ENCODE results near the gene HSF4. TPM values are rescaled to one million over a fixed set of nuclear protein-coding genes. Genes with fewer than 3 reads are reported as not detected.

HSF4 gene, protein sequence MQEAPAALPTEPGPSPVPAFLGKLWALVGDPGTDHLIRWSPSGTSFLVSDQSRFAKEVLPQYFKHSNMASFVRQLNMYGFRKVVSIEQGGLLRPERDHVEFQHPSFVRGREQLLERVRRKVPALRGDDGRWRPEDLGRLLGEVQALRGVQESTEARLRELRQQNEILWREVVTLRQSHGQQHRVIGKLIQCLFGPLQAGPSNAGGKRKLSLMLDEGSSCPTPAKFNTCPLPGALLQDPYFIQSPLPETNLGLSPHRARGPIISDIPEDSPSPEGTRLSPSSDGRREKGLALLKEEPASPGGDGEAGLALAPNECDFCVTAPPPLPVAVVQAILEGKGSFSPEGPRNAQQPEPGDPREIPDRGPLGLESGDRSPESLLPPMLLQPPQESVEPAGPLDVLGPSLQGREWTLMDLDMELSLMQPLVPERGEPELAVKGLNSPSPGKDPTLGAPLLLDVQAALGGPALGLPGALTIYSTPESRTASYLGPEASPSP
- total RNA-seq (100 to 1,000 TPM in 1 of 5 experiments, 10 to 100 TPM in 2, 1 to 10 TPM in 2; 9.9 to 150 (median 15.5) TPM), polyA plus RNA-seq (not detected), total RNA-seq (1.1 reads per million)

DNA sequence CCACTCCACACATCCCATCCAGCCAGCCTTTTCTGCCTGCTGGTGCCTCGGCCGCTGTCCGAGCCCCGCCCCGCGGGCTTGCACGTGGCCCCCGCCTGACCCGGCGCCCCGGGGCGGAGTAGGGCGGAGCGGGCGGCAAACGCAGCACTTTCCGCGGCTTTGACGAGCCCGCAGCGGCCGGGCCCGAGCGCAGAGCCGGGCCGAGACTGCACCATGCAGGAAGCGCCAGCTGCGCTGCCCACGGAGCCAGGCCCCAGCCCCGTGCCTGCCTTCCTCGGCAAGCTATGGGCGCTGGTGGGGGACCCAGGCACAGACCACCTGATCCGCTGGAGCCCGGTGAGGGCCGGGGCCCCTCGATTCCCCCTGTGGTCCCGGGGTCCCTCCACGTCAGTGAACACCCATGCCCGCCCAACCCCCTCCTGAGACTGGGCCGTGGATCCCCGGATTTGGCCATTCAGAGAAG is at the start of gene HSF4:
Gene HSF4 (plus strand): TSS at position 147 of the 463 bp plus-strand sequence. CDS start 67 bp downstream, at position 214.
- H3K27ac ChIP-seq (ENCODE audit: low read depth, low read length) = no peak within 1 kb of the TSS
- Mint-ChIP-seq H3K27me3 (peaks cover 23 to 45% (median 40%) of the 10 kb centered on the region in 5 donors), H3K4me1 (peaks cover 7 to 54% (median 20%) of the 10 kb centered on the region in 7 donors), H3K27ac (peak within 1 kb of the TSS in 1 of 9 donors; percentile 69), H3K4me3 (peak within 1 kb of the TSS; percentile 27 to 82 (median 66)), H3K9me3 (no peaks in the 10 kb centered on the region), H3K36me3 (peaks cover 0 to 33% (median 0%) of the 10 kb centered on the region in 5 donors)
- no peak for ATAC-seq
- peak within 1 kb of the TSS; percentile 51 for H3K4me3 ChIP-seq (ENCODE audit: low read length)
- H3K27me3 ChIP-seq (ENCODE audit: control insufficient read depth in 2 of 2, insufficient read depth in 2 of 2, low read length in 2 of 2) = peaks cover 12 to 41% of the 10 kb centered on the region in 2 donors
- POLR2A ChIA-PET = interaction anchor here (0.9 to 1.8 kb wide), 2 partner anchors 11 to 55 kb away, joined by 3 to 5 read pairs; partner anchors contain the start of gene PHAF1
- no peaks in the 10 kb centered on the region for H3K9me3 ChIP-seq (ENCODE audit: control insufficient read depth in 2 of 3, low read length in 3 of 3)
- peaks cover 19 to 49% of the 10 kb centered on the region in 2 donors for H3K4me1 ChIP-seq (ENCODE audit: control insufficient read depth in 2 of 2, insufficient read depth in 2 of 2, low read length in 2 of 2)
- CTCF ChIA-PET = no interaction called here
- no peaks in the 10 kb centered on the region for H3K36me3 ChIP-seq (ENCODE audit: control insufficient read depth in 2 of 3, insufficient read depth in 3 of 3, low read length in 3 of 3)
- intact Hi-C loops (cut with micrococcal nuclease) = no loop called here
- DNase-seq = no peak

DNA sequence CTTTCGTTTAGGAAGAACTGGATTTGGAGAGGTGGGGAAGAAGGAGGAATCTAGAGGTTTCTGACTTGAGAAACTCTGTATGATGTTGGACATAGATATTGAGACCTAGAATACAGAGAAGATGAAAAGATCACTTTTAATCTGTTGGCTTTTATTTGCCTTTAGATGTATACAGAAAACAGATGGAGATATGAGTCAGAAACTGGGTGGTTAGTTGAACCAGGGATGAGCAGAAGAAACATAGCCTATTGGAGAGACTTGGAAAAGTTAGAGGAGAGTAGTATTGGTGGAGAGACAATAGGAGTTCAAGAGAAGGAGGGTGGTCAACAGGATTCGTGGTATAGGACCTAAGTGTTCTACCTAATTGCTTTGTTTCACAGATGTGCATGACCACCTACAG is 49.8 kb upstream of the HSF4 start:
- Histone ChIP-seq H3K9me3 (ENCODE audit: control insufficient read depth in 2 of 3, low read length in 3 of 3) (no peaks in the 10 kb centered on the region), H3K27me3 (ENCODE audit: control insufficient read depth in 2 of 2, insufficient read depth in 2 of 2, low read length in 2 of 2) (no peaks in the 10 kb centered on the region), H3K27ac (ENCODE audit: low read depth, low read length) (no peak overlapping the region), H3K36me3 (ENCODE audit: control insufficient read depth in 2 of 3, insufficient read depth in 3 of 3, low read length in 3 of 3) (peaks cover 0 to 13% (median under 1%) of the 10 kb centered on the region in 3 experiments), H3K4me1 (ENCODE audit: control insufficient read depth in 2 of 2, insufficient read depth in 2 of 2, low read length in 2 of 2) (peaks cover 5% of the 10 kb centered on the region in 2 donors), H3K4me3 (ENCODE audit: low read length) (no peak overlapping the region)
- H3K36me3 Mint-ChIP-seq = peaks cover 0 to 6% (median 0%) of the 10 kb centered on the region in 5 donors
- POLR2A ChIA-PET = no interaction called here
- intact Hi-C loops (cut with micrococcal nuclease) = no loop called here
- H3K27ac Mint-ChIP-seq = peak overlapping the region in 2 of 9 donors; percentile 25 to 66
- H3K27me3 Mint-ChIP-seq = no peaks in the 10 kb centered on the region
- DNase-seq (no peak), ATAC-seq (no peak)
- CTCF ChIA-PET = interaction anchor here (0.7 kb wide), 1 partner anchor 94 kb away, joined by 3 read pairs; no protein-coding TSS in a partner anchor
- peaks cover 36 to 58% (median 42%) of the 10 kb centered on the region in 7 donors for H3K4me1 Mint-ChIP-seq
- H3K4me3 Mint-ChIP-seq = no peak overlapping the region
- H3K9me3 Mint-ChIP-seq = peaks cover 0 to under 1% (median 0%) of the 10 kb centered on the region in 11 donors

DNA sequence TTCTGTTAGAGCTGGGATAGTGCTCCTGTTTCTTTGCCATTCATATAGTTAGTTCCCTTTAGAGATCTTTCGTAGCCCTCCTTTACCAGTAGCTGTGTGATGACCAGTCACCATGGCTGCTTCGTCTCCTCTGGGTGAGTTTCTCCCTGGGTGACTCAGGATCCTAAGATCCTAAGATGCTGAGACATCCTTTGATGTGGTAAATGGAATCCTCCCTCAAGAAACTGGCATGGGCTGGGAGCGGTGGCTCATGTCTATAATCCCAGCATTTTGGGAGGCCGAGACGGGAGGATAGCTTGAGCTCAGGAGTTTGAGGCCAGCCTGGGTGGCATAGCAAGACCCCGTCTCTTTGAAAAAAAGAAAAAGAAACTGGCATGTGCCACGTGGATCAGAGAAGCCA is 48.9 kb upstream of the HSF4 start:
- H3K4me1 Mint-ChIP-seq = peaks cover 33 to 51% (median 41%) of the 10 kb centered on the region in 7 donors

DNA sequence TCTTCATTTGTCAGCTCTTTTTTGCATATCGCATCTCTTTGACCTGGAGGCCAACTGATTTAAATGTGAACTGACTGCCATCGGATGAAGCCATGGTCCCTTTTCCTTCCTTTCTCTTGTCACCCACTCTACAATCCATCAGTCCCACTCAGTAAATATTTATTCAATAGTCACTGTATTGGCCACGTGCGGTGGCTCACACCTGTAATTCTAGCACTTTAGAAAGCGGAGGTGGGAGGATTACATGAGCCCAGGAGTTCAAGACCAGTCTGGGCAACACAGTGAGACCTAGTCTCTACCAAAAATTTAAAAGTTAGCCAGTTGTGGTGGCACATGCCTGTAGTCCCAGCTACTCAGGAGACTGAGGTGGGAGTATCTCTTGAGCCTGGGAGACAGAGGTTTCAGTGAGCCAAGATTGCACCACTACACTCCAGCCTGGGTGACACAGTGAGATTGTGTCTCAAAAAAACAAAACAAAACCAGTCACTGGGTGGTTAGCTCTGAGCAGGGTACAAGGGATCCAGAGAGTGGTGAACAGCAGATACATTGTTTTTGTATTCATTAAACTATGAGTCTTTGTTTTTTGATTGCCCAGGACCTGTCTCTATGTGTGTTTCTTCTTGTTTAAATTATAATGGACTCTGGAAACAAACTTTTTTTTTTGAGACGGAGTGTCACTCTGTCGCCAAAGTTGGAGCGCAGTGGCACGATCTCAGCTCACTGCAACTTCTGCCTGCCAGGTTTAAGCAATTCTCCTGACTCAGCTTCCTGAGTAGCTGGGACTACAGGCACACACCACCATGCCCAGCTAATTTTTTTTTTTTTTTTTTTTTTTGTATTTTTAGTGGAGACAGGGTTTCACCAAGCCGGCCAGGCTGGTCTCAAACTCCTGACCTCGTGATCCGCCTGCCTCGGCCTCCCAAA is 47.9 kb upstream of the HSF4 start:
- no peak overlapping the region for H3K27ac ChIP-seq (ENCODE audit: low read depth, low read length)
- H3K36me3 ChIP-seq (ENCODE audit: control insufficient read depth in 2 of 3, insufficient read depth in 3 of 3, low read length in 3 of 3) = peaks cover 0 to 21% (median 8%) of the 10 kb centered on the region in 3 experiments
- peak; percentile 59 for ATAC-seq
- H3K4me1 ChIP-seq (ENCODE audit: control insufficient read depth in 2 of 2, insufficient read depth in 2 of 2, low read length in 2 of 2) = no peaks in the 10 kb centered on the region
- no peaks in the 10 kb centered on the region for H3K9me3 ChIP-seq (ENCODE audit: control insufficient read depth in 2 of 3, low read length in 3 of 3)
- H3K4me3 ChIP-seq (ENCODE audit: low read length) = no peak overlapping the region
- H3K27me3 Mint-ChIP-seq = no peaks in the 10 kb centered on the region
- no peaks in the 10 kb centered on the region for H3K9me3 Mint-ChIP-seq
- CTCF ChIA-PET = interaction anchor here (2.2 kb wide), 1 partner anchor 38 kb away, joined by 9 read pairs; no protein-coding TSS in a partner anchor
- POLR2A ChIA-PET = interaction anchor here (0.6 kb wide), 1 partner anchor 116 kb away, joined by 3 read pairs; no protein-coding TSS in a partner anchor
- no peak overlapping the region for H3K27ac Mint-ChIP-seq
- peaks cover 24 to 41% (median 32%) of the 10 kb centered on the region in 7 donors for H3K4me1 Mint-ChIP-seq
- DNase-seq = no peak
- H3K4me3 Mint-ChIP-seq = no peak overlapping the region
- intact Hi-C loops (cut with micrococcal nuclease) = no loop called here
- peaks cover 0 to 17% (median 7%) of the 10 kb centered on the region in 5 donors for H3K36me3 Mint-ChIP-seq
- H3K27me3 ChIP-seq (ENCODE audit: control insufficient read depth in 2 of 2, insufficient read depth in 2 of 2, low read length in 2 of 2) = no peaks in the 10 kb centered on the region

More for the DNA sequence above, 48.9 kb upstream of the HSF4 start:
- intact Hi-C loops (cut with micrococcal nuclease) = no loop called here
- ChIA-PET POLR2A (interaction anchor here (0.6 kb wide), 1 partner anchor 117 kb away, joined by 3 read pairs; no protein-coding TSS in a partner anchor), CTCF (interaction anchor here (2.2 kb wide), 1 partner anchor 39 kb away, joined by 9 read pairs; no protein-coding TSS in a partner anchor)
- Histone ChIP-seq H3K27me3 (ENCODE audit: control insufficient read depth in 2 of 2, insufficient read depth in 2 of 2, low read length in 2 of 2) (no peaks in the 10 kb centered on the region), H3K4me1 (ENCODE audit: control insufficient read depth in 2 of 2, insufficient read depth in 2 of 2, low read length in 2 of 2) (peaks cover 5% of the 10 kb centered on the region in 2 donors), H3K27ac (ENCODE audit: low read depth, low read length) (no peak overlapping the region), H3K4me3 (ENCODE audit: low read length) (no peak overlapping the region), H3K9me3 (ENCODE audit: control insufficient read depth in 2 of 3, low read length in 3 of 3) (no peaks in the 10 kb centered on the region), H3K36me3 (ENCODE audit: control insufficient read depth in 2 of 3, insufficient read depth in 3 of 3, low read length in 3 of 3) (peaks cover 0 to 17% (median 6%) of the 10 kb centered on the region in 3 experiments)
- H3K36me3 Mint-ChIP-seq = peaks cover 0 to 14% (median 4%) of the 10 kb centered on the region in 5 donors
- no peak overlapping the region for H3K4me3 Mint-ChIP-seq
- ATAC-seq = peak; percentile 62
- H3K9me3 Mint-ChIP-seq = no peaks in the 10 kb centered on the region
- no peak for DNase-seq
- H3K27ac Mint-ChIP-seq = peak overlapping the region in 1 of 9 donors; percentile 2
- H3K27me3 Mint-ChIP-seq = no peaks in the 10 kb centered on the region

DNA sequence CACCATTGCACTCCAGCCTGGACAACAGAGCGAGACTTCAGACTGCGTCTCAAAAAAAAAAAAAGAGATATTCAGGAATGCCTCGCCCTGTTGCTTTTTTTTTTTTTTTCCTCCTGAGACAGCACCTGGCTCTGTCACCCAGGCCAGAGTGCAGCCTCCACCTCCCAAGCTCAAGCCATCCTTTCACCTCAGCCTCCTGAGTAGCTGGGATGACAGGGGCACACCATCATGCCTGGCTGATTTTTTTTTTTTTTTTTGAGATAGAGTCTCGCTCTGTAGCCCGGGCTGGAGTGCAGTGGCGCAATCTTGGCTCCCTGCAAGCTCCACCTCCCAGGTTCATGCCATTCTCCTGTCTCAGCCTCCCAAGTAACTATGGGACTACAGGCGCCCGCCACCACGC is 46.8 kb upstream of the HSF4 start:
- Histone ChIP-seq H3K4me3 (ENCODE audit: low read length) (no peak overlapping the region), H3K27ac (ENCODE audit: low read depth, low read length) (no peak overlapping the region), H3K36me3 (ENCODE audit: control insufficient read depth in 2 of 3, insufficient read depth in 3 of 3, low read length in 3 of 3) (peaks cover 0 to 32% (median 8%) of the 10 kb centered on the region in 3 experiments), H3K4me1 (ENCODE audit: control insufficient read depth in 2 of 2, insufficient read depth in 2 of 2, low read length in 2 of 2) (no peaks in the 10 kb centered on the region), H3K9me3 (ENCODE audit: control insufficient read depth in 2 of 3, low read length in 3 of 3) (no peaks in the 10 kb centered on the region), H3K27me3 (ENCODE audit: control insufficient read depth in 2 of 2, insufficient read depth in 2 of 2, low read length in 2 of 2) (no peaks in the 10 kb centered on the region)
- Mint-ChIP-seq H3K36me3 (peaks cover 0 to 21% (median 7%) of the 10 kb centered on the region in 5 donors), H3K4me1 (peaks cover 13 to 30% (median 22%) of the 10 kb centered on the region in 7 donors), H3K9me3 (no peaks in the 10 kb centered on the region), H3K4me3 (no peak overlapping the region), H3K27me3 (no peaks in the 10 kb centered on the region), H3K27ac (no peak overlapping the region)
- ChIA-PET CTCF (interaction anchor here (0.5 kb wide), 1 partner anchor 99 kb away, joined by 6 read pairs; no protein-coding TSS in a partner anchor), POLR2A (no interaction called here)
- intact Hi-C loops (cut with micrococcal nuclease) = no loop called here
- DNase-seq (no peak), ATAC-seq (no peak)

Data from naive thymus-derived CD4-positive, alpha-beta T cell (primary cell).